Suprapubic skin (tissue), 4 donors: ENCODE measurements around the gene AMBRA1. TPM values are rescaled to one million over a fixed set of nuclear protein-coding genes. Genes with fewer than 3 reads are reported as not detected.

Source experiments
- DNase-seq, 2 donors: peaks; one replicate each; pipeline ENCODE4 v3.0.0-alpha.2; 2019; ENCODE audit warnings: low spot score in 2 of 2
- H3K27ac ChIP-seq: fragments of 200-600 bp; sonication (generic); one replicate; pipeline ENCODE4 v1.5.1; 2019
- H3K27me3 ChIP-seq: fragments of 200-600 bp; sonication (generic); one replicate; pipeline ENCODE4 v1.5.1; 2019
- H3K36me3 ChIP-seq: fragments of 200-600 bp; sonication (generic); one replicate; pipeline ENCODE4 v1.5.1; 2019
- H3K4me1 ChIP-seq: fragments of 200-600 bp; sonication (generic); one replicate; pipeline ENCODE4 v1.5.1; 2019
- H3K4me3 ChIP-seq: fragments of 200-600 bp; sonication (generic); one replicate; pipeline ENCODE4 v1.5.1; 2019; ENCODE audit warnings: mild to moderate bottlenecking
- H3K9me3 ChIP-seq: fragments of 200-600 bp; sonication (generic); one replicate; pipeline ENCODE4 v1.5.1; 2019
- EP300 ChIP-seq: sonication (generic); formaldehyde crosslinking; IDR thresholded peaks from one replicate; pipeline ENCODE4 v1.6.1; 2017; ENCODE audit warnings: antibody characterized with exemption
- POLR2A ChIP-seq, 2 donors: fragments of 450-650 bp; IDR thresholded peaks; one replicate each; pipeline ENCODE4 v1.6.1; 2017; ENCODE audit warnings: antibody characterized with exemption in 2 of 2, mild to moderate bottlenecking in 2 of 2, moderate library complexity in 2 of 2
- POLR2AphosphoS5 ChIP-seq, 3 donors: sonication (generic); formaldehyde crosslinking; IDR thresholded peaks; one replicate each; pipeline ENCODE4 v1.6.1; 2017; ENCODE audit warnings: antibody characterized with exemption in 3 of 3
- WGBS: methylation state at CpG from one replicate; pipeline ENCODE4 v1.1.5; 2018; 5-methylcytosine and 5-hydroxymethylcytosine counted together
- total RNA-seq, 4 donors: library from RNA; depleted of rRNA; stranded (reverse); fragments of >200 nt; gene quantifications; one replicate each; pipeline ENCODE4 v1.1.0, GENCODE V29; 2016
- TF ChIP-seq, protein P1 (sequence below), 2 donors: fragments of 200-600 bp in 1 of 2; fragments of 450-650 bp in 1 of 2; sonication (generic) in 1 of 2; IDR thresholded peaks; one replicate each; pipeline ENCODE4 v1.5.1; 2016 to 2019; ENCODE audit warnings: antibody characterized with exemption in 2 of 2, mild to moderate bottlenecking in 1 of 2, moderate library complexity in 1 of 2

Gene AMBRA1
- total RNA-seq, 4 donors from 2014 or later, result 38.6 to 63.2 (median 45.6) TPM

DNA sequence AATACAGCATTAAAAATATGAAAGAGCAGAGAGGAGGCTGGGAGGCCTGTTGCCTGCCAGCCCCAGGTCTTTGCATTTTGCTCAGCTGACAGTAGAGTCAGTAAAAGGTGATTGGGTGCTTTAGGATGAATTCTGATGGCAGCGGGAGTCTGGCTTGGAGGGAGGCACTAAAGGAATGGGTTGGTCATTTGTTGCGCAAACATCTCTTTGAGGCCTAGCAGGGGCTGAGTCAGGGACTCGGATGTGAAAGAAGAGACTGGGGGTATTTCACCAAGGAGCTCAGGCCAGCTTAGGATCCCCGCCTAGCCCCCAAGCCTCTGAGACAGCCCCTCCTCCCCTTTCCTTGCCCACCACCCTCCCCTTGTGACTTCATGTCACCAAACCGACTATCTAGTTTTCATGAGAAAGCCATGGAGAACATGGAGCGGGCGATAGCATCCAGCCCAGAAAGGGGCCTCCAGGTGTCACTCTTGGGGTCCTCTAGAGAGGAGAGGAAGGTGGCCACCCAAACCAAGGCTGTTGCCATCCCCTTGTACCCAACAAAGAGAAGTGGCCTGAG, 236.8 kb downstream of the AMBRA1 start:
- peak overlapping the region; percentile 4 for H3K27ac ChIP-seq
- H3K4me3 ChIP-seq, result no peak overlapping the region
- no peaks in the 10 kb centered on the region for H3K9me3 ChIP-seq
- no peak for DNase-seq
- TF ChIP-seq POLR2A (IDR thresholded peaks at IDR 0.05) (no peak), POLR2AphosphoS5 (IDR thresholded peaks at IDR 0.05) (no peak), EP300 (no peak)
- TF ChIP-seq, protein P1, sequence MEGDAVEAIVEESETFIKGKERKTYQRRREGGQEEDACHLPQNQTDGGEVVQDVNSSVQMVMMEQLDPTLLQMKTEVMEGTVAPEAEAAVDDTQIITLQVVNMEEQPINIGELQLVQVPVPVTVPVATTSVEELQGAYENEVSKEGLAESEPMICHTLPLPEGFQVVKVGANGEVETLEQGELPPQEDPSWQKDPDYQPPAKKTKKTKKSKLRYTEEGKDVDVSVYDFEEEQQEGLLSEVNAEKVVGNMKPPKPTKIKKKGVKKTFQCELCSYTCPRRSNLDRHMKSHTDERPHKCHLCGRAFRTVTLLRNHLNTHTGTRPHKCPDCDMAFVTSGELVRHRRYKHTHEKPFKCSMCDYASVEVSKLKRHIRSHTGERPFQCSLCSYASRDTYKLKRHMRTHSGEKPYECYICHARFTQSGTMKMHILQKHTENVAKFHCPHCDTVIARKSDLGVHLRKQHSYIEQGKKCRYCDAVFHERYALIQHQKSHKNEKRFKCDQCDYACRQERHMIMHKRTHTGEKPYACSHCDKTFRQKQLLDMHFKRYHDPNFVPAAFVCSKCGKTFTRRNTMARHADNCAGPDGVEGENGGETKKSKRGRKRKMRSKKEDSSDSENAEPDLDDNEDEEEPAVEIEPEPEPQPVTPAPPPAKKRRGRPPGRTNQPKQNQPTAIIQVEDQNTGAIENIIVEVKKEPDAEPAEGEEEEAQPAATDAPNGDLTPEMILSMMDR (IDR thresholded peaks at IDR 0.05), result no peak
- H3K27me3 ChIP-seq, result no peaks in the 10 kb centered on the region
- no peaks in the 10 kb centered on the region for H3K36me3 ChIP-seq
- 77% methylated on average over 7 of the region's 7 CpGs for WGBS
- peaks cover 59% of the 10 kb centered on the region for H3K4me1 ChIP-seq

DNA sequence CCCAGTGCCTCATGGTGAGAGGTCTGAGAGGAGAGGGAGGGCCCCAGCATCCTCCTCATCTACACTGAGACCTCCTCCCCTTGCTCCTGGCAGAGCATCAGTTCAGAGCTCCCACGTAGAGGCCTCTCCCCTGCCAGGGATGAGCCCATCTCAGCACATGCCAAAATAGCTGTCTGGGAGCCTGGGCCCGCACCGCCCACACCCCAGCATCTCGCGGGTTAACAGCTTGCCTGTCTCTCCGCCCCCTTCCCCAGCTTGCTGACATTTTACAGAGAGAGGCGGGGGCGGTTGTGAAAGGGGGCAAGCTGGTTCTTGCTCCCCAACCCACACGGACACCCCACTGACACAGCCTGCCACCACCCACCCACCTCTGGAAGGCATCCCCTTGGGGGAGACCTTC, 240.1 kb downstream of the AMBRA1 start:
- Histone ChIP-seq H3K4me1 (peaks cover 71% of the 10 kb centered on the region), H3K27me3 (no peaks in the 10 kb centered on the region), H3K4me3 (no peak overlapping the region), H3K9me3 (no peaks in the 10 kb centered on the region), H3K36me3 (no peaks in the 10 kb centered on the region), H3K27ac (peak overlapping the region; percentile 69)
- no CpG with 5 or more reads among the region's 9 CpGs for WGBS
- TF ChIP-seq, protein P1 (IDR thresholded peaks at IDR 0.05), result no peak
- no peak for TF ChIP-seq POLR2AphosphoS5 (IDR thresholded peaks at IDR 0.05)
- no peak for TF ChIP-seq POLR2A (IDR thresholded peaks at IDR 0.05)
- no peak for TF ChIP-seq EP300
- no peak for DNase-seq

DNA sequence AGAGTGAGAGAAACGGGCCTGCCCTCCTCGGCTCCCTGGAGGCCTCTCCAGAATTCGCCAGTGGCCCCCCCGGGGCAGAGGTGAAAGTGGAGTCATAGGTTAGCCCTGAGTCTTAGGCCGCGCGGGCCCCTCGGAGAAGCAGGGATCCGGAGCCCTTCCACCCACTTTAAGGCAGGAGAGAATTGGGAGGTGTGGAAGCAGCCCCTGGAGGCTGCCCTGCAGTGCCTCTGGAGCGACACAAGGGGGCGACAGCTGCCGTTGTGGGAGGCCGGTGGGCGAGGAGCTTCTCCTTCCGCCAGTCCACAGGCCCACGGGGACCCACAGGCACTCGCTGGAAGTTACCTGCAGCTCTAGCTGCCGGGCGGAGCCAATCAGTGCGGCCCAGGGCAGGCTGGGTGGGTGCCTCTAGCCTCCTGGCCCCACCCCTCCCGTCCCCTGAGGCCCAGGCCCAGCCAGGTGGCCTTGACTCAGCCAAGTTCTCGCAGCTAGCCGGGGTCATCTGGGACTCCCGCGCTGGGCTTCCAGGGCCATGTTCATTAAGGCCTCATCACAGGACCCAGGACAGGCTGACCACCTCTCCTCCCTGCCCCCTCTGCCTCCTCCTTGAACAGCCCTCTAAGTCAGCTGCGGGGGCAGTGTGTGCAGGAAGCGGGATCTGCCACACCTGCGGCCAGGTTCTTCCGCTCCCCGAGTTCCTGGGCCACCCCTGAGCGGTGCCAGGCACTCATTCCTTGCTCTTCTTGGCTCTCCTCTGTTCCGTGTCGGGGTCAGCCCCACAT, 241.6 kb downstream of the AMBRA1 start:
- Histone ChIP-seq H3K27me3 (no peaks in the 10 kb centered on the region), H3K4me3 (peak overlapping the region; percentile 13), H3K27ac (peak overlapping the region; percentile 69), H3K4me1 (peaks cover 76% of the 10 kb centered on the region), H3K9me3 (no peaks in the 10 kb centered on the region), H3K36me3 (no peaks in the 10 kb centered on the region)
- 46% methylated on average over 32 of the region's 33 CpGs for WGBS
- DNase-seq, result no peak
- TF ChIP-seq POLR2AphosphoS5 (IDR thresholded peaks at IDR 0.05) (no peak), EP300 (no peak), POLR2A (IDR thresholded peaks at IDR 0.05) (no peak)
- TF ChIP-seq, protein P1 (IDR thresholded peaks at IDR 0.05), result peak; percentile 76 to 92

DNA sequence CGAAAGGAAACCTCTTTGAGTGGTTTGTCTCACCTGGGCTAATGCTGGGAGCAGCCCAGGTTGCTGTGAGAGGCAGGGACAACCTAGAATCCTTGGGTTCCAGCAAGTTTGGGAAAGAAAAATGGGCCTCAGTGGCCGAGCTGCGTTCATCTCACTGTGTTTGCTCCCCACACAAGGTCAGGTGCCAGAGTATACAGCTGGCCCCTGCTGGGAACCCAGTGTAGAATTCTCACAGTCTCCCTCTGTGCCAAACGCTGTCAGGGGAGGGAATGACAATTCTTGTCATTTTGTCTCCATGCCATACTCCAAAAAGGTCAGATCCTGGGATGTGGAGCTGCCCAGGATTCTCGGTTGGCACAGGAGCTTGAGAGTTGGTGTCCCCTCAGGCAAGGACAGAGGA, 242.2 kb downstream of the AMBRA1 start:
- Histone ChIP-seq H3K9me3 (no peaks in the 10 kb centered on the region), H3K27me3 (no peaks in the 10 kb centered on the region), H3K36me3 (no peaks in the 10 kb centered on the region), H3K27ac (peak overlapping the region; percentile 69), H3K4me3 (peak overlapping the region; percentile 13), H3K4me1 (peaks cover 74% of the 10 kb centered on the region)
- no peak for DNase-seq
- TF ChIP-seq EP300 (no peak), POLR2A (IDR thresholded peaks at IDR 0.05) (no peak), POLR2AphosphoS5 (IDR thresholded peaks at IDR 0.05) (no peak)
- TF ChIP-seq, protein P1 (IDR thresholded peaks at IDR 0.05), result no peak
- WGBS, result 51% methylated on average over 5 of the region's 5 CpGs

DNA sequence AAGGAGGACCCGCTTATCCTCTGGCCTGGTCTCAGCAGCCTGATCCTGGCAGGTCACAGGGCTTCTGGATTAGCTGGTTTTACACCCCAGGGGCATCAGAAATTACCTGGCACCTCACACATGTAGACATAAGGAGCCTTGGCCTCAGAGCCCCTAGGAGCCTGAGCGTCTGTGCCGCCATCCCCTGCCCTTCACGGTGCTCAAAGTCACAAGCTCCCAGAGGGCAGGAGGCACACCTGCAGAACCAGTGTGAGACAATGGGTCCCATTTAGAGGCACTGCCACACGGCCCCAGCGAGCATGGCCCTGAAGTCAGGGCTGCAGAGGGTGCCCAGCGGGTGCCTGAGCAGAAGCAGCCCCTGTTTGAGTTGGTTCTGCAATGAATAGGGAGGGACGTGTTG, 242.7 kb downstream of the AMBRA1 start:
- Histone ChIP-seq H3K4me1 (peaks cover 74% of the 10 kb centered on the region), H3K27me3 (no peaks in the 10 kb centered on the region), H3K27ac (peak overlapping the region; percentile 69), H3K4me3 (no peak overlapping the region), H3K9me3 (no peaks in the 10 kb centered on the region), H3K36me3 (no peaks in the 10 kb centered on the region)
- TF ChIP-seq, protein P1 (IDR thresholded peaks at IDR 0.05), result no peak
- TF ChIP-seq POLR2AphosphoS5 (IDR thresholded peaks at IDR 0.05) (no peak), EP300 (no peak), POLR2A (IDR thresholded peaks at IDR 0.05) (no peak)
- no peak for DNase-seq
- WGBS, result 89% methylated on average over 4 of the region's 8 CpGs
